Parathyroid adenoma (tissue), 2 donors: ENCODE measurements around the gene ANKRD33B.
A peak's percentile ranks its signal among the peaks of the same experiment; 100 is the strongest.

ENCODE experiments used
- H2AFZ ChIP-seq: fragments of 300-600 bp; sonication (generic); one replicate; pipeline ENCODE4 v1.7.0; 2017; ENCODE audit warnings: antibody characterized with exemption, mild to moderate bottlenecking
- H3K27ac ChIP-seq: fragments of 300-600 bp; sonication (generic); one replicate; pipeline ENCODE4 v1.7.0; 2017
- H3K27me3 ChIP-seq: fragments of 300-600 bp; sonication (generic); one replicate; pipeline ENCODE4 v1.7.0; 2017; ENCODE audit warnings: low read length; ENCODE audit not compliant: control insufficient read depth, insufficient read depth
- H3K36me3 ChIP-seq: fragments of 300-600 bp; sonication (generic); one replicate; pipeline ENCODE4 v1.7.0; 2017; ENCODE audit warnings: low read length; ENCODE audit not compliant: control insufficient read depth, insufficient read depth
- H3K4me1 ChIP-seq: fragments of 300-600 bp; sonication (generic); one replicate; pipeline ENCODE4 v1.7.0; 2017; ENCODE audit warnings: control low read depth
- H3K4me2 ChIP-seq: fragments of 300-600 bp; sonication (generic); one replicate; pipeline ENCODE4 v1.7.0; 2017; ENCODE audit warnings: low read length
- H3K4me3 ChIP-seq: fragments of 300-600 bp; sonication (generic); one replicate; pipeline ENCODE4 v1.7.0; 2017; ENCODE audit warnings: low read depth, low read length
- H3K79me2 ChIP-seq: fragments of 300-600 bp; sonication (generic); one replicate; pipeline ENCODE4 v1.7.0; 2017; ENCODE audit warnings: control low read depth
- H3K9ac ChIP-seq: fragments of 300-600 bp; sonication (generic); one replicate; pipeline ENCODE4 v1.7.0; 2017; ENCODE audit warnings: mild to moderate bottlenecking
- H3K9me3 ChIP-seq: fragments of 300-600 bp; sonication (generic); one replicate; pipeline ENCODE4 v1.7.0; 2017; ENCODE audit warnings: low read length; ENCODE audit not compliant: control insufficient read depth
- CTCF ChIP-seq: fragments of 300-600 bp; sonication (generic); IDR thresholded peaks from one replicate; pipeline ENCODE4 v1.7.0; 2017; ENCODE audit warnings: antibody characterized with exemption, mild to moderate bottlenecking
- donor health status: primary hyperparathyroidism.

The ANKRD33B gene

DNA sequence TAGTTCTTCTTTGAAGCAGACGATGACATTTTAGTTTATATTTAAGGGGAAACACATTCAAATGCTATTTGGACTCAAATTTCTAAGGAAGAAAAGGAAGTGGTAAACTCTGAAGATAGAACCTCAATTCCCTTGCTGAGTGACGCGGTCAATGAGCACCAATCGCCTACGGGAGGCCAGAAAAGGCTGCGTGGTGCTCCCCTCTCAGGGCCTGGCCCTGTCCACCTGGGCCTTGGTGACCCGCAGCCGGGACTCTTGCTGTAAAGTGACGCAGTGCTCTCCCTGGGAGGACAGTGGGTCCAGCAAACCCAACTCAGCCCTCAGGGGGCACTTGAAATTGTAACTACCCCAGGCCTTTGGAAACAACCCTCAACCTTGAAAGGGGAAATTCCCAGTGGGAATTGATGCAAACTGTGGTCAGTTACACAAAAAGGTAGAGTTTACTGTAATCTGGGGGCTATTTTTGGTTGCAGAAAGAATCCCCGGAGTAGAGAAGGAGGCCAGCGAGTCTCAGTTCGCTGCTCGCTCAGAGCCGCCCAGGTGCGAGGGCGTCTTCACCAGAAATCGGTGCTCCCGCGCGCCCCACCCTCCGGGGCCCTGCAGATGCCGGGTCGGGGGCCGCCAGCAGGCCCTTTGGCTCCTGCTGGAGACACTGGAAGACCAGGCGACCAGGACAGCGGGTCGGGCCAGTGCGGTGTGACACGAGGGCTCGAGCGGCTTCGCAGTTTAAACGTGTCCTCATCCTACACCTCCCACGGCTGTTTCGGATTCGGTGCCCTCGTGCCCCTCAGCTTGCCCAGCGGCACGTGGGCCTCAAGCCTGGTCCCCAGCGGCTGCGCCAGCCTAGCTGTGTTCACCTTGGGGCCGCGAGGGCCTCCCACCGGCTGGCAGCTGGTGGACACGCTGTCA lies 1.4 kb upstream of the ANKRD33B start:
- Histone ChIP-seq H3K4me1 (no peaks in the 10 kb centered on the region), H3K27ac (no peak overlapping the region), H3K27me3 (no peaks in the 10 kb centered on the region), H3K4me3 (no peak overlapping the region), H2AFZ (no peak overlapping the region), H3K9me3 (no peaks in the 10 kb centered on the region), H3K79me2 (no peaks in the 10 kb centered on the region), H3K9ac (no peak overlapping the region), H3K4me2 (no peak overlapping the region), H3K36me3 (no peaks in the 10 kb centered on the region)
- no peak for TF ChIP-seq CTCF

DNA sequence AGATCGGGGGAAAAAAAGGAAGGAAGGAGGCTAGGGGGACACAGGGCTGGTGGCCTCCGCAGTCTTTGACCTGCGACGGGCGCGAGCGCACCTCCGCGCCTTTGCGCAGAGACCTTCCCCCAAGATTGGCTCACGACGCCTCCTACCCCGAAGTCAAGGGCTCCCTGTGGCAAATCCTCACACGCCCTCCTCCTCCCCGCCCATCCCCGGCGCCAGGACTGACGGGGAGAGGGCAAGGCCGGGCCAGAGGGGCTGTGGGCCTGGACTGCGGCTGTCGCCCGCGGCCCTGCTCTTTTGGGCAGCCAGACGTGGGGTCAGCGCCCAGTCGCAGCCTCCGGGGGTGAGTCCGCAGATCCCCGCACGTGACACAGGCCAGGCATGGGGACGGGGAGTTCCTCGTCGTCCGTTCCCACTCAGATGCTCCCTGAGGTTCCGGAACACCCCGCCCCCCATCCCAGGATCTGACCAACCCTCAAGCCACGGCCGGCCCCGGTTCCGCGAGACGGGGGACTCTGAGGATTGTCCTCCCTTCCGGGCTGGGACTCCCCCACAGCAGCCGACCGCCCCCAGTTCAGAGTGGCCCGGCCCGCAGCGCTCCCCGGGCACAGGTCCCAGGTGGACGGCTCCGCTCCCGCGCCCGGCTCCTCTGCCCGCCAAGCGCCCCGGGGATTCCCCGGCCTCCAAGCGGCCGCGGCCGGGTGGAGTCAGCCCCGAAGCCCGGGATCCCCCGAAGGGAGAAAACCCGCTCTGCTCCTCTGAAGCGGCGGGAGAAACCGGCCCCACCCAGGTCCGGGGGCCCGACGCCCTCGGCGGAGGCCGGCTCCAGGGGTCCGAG lies 543 bp upstream of the ANKRD33B start:
- no peaks in the 10 kb centered on the region for H3K79me2 ChIP-seq
- H3K9ac ChIP-seq, result no peak overlapping the region
- no peaks in the 10 kb centered on the region for H3K36me3 ChIP-seq
- H3K27ac ChIP-seq, result no peak overlapping the region
- peak overlapping the region; percentile 73 for H3K4me2 ChIP-seq
- no peaks in the 10 kb centered on the region for H3K4me1 ChIP-seq
- H3K4me3 ChIP-seq, result peak overlapping the region; percentile 37
- H3K27me3 ChIP-seq, result no peaks in the 10 kb centered on the region
- H3K9me3 ChIP-seq, result no peaks in the 10 kb centered on the region
- H2AFZ ChIP-seq, result peak overlapping the region; percentile 31
- TF ChIP-seq CTCF, result no peak

DNA sequence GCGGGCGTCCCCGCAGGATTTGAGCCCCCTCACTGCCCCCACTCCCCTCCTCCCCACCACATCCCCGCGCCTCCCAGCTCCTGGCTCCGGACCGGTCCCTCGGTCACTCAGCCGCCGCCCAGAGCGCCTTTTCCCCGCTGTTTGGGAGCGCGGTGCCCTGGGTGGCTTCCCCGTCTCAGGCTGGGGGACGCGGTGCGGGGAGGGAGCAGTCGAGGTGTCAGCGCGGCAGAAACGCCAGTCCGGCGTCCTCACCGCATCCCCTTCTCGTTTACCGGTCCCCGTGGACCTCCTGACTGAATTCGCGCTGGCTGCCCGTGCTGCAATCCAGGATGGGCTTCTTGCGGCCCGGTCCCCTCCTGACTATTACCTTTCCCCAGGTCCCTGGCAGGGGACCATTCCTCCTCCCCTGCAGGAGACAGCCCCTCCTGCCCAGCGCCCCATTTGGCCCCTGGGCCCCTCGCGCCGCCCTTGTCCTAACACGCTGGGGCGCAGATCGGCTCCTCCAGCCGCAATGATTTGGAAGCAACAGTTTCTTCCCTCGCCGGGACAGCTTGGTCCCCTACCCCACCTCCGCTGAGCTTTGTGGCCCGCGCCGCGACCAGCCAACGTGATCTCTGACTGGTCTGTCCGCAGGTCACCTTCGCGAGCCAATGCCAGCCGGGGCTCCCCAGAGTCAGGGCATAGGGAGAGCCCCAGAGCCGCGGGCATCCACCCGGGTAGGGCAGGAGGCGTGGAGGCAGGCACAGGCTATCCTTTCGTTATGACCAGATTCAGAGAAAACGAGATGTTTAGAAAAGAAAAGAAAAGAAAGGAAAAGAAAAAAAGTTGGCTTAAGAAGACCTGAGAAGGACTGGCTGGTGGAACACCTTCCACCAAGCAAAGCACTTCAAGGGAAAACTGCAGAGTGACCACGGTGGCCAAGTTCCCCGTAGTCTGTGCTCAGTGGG lies 1.2 kb downstream of the ANKRD33B start:
- TF ChIP-seq CTCF, result no peak
- H3K4me2 ChIP-seq, result peak overlapping the region; percentile 57
- no peaks in the 10 kb centered on the region for H3K36me3 ChIP-seq
- H3K9me3 ChIP-seq, result no peaks in the 10 kb centered on the region
- H3K27ac ChIP-seq, result no peak overlapping the region
- H2AFZ ChIP-seq, result peak overlapping the region; percentile 17
- H3K9ac ChIP-seq, result no peak overlapping the region
- H3K4me1 ChIP-seq, result no peaks in the 10 kb centered on the region
- peak overlapping the region; percentile 17 for H3K4me3 ChIP-seq
- no peaks in the 10 kb centered on the region for H3K79me2 ChIP-seq
- H3K27me3 ChIP-seq, result no peaks in the 10 kb centered on the region

DNA sequence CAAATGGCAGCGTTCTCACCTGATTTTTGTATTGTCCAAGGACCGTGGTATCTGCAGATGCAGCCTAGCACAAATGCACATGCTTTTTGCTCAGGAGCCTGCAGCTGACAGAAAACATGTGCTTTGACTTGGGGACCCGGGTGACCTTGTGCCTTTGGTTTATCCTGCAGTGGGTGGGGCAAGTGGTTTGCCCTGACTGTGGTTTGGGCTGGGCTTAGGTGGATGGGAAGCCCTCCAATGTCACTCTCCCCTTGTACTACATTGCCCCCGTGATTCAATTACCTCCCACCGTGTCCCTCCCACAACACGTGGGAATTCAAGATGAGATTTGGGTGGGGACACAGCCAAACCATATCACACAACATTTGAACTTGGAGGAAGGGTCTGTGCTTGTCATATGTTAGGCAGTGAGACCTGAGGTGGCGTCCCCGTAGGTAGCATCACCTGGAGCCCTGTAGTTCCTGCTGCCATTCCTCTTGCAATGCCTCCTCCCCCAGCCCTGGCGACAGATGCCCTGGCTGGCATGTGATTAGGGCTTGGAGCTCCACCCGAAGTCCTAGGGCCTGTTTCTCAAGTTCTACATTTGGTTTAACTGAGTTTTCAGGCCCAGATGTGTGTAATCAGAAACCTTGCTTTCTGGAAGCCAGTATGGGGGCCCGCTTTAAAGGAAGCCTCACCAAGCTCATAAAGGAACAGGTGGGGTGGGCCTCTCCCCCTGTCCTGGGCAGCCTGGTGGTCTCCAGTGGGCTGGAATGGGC lies 2.1 kb downstream of the ANKRD33B start:
- H3K4me2 ChIP-seq, result no peak overlapping the region
- no peaks in the 10 kb centered on the region for H3K27me3 ChIP-seq
- H2AFZ ChIP-seq, result no peak overlapping the region
- no peaks in the 10 kb centered on the region for H3K9me3 ChIP-seq
- no peak overlapping the region for H3K27ac ChIP-seq
- no peak for TF ChIP-seq CTCF
- no peak overlapping the region for H3K9ac ChIP-seq
- H3K4me3 ChIP-seq, result peak overlapping the region; percentile 17
- H3K36me3 ChIP-seq, result no peaks in the 10 kb centered on the region
- H3K79me2 ChIP-seq, result no peaks in the 10 kb centered on the region
- H3K4me1 ChIP-seq, result no peaks in the 10 kb centered on the region
